ENCODE measurements around the gene CRELD2. TPM values are rescaled to one million over a fixed set of nuclear protein-coding genes. Genes with fewer than 3 reads are reported as not detected.

Gene CRELD2
- total and polyA plus RNA-seq, 2 of the 13 experiments (the other 11 are each of a cell fraction or from before 2014, with no cell fraction given): 17.2 to 44.7 TPM

- TF ChIP-seq MZF1 (CRISPR knock-in tag; IDR thresholded peaks at IDR 0.05; ENCODE audit: borderline replicate concordance): 0 out of 2 replicates have a peak, but pooled peaks have one; percentile 51
- TF ChIP-seq, protein P1, sequence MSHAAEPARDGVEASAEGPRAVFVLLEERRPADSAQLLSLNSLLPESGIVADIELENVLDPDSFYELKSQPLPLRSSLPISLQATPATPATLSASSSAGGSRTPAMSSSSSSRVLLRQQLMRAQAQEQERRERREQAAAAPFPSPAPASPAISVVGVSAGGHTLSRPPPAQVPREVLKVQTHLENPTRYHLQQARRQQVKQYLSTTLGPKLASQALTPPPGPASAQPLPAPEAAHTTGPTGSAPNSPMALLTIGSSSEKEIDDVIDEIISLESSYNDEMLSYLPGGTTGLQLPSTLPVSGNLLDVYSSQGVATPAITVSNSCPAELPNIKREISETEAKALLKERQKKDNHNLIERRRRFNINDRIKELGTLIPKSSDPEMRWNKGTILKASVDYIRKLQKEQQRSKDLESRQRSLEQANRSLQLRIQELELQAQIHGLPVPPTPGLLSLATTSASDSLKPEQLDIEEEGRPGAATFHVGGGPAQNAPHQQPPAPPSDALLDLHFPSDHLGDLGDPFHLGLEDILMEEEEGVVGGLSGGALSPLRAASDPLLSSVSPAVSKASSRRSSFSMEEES (CRISPR knock-in tag; IDR thresholded peaks at IDR 0.05): peak; percentile 43; the same call in 1 of the 2 replicates
- TF ChIP-seq ZNF616 (CRISPR knock-in tag; IDR thresholded peaks at IDR 0.05; ENCODE audit: low read depth): no peak
- TF ChIP-seq NR2F6 (IDR thresholded peaks at IDR 0.05): peak; percentile 34; the same call in 1 of the 2 replicates
- peak; percentile 86; the same call in 1 of the 2 replicates for TF ChIP-seq NR2F6 (CRISPR knock-in tag; IDR thresholded peaks at IDR 0.05)
- TF ChIP-seq PAXIP1 (CRISPR knock-in tag; conservative IDR thresholded peaks at IDR 0.05): peak; percentile 53
- TF ChIP-seq ZFX (CRISPR knock-in tag; IDR thresholded peaks at IDR 0.05; ENCODE audit: low read depth): peak; percentile 83
- no peak for TF ChIP-seq PLSCR1 (CRISPR knock-in tag; IDR thresholded peaks at IDR 0.05; ENCODE audit: borderline replicate concordance)
- no peak for TF ChIP-seq ZNF510 (CRISPR knock-in tag; IDR thresholded peaks at IDR 0.05; ENCODE audit: low read depth)
- TF ChIP-seq ZNF605 (CRISPR knock-in tag; IDR thresholded peaks at IDR 0.05): no peak
- TF ChIP-seq, protein P2, sequence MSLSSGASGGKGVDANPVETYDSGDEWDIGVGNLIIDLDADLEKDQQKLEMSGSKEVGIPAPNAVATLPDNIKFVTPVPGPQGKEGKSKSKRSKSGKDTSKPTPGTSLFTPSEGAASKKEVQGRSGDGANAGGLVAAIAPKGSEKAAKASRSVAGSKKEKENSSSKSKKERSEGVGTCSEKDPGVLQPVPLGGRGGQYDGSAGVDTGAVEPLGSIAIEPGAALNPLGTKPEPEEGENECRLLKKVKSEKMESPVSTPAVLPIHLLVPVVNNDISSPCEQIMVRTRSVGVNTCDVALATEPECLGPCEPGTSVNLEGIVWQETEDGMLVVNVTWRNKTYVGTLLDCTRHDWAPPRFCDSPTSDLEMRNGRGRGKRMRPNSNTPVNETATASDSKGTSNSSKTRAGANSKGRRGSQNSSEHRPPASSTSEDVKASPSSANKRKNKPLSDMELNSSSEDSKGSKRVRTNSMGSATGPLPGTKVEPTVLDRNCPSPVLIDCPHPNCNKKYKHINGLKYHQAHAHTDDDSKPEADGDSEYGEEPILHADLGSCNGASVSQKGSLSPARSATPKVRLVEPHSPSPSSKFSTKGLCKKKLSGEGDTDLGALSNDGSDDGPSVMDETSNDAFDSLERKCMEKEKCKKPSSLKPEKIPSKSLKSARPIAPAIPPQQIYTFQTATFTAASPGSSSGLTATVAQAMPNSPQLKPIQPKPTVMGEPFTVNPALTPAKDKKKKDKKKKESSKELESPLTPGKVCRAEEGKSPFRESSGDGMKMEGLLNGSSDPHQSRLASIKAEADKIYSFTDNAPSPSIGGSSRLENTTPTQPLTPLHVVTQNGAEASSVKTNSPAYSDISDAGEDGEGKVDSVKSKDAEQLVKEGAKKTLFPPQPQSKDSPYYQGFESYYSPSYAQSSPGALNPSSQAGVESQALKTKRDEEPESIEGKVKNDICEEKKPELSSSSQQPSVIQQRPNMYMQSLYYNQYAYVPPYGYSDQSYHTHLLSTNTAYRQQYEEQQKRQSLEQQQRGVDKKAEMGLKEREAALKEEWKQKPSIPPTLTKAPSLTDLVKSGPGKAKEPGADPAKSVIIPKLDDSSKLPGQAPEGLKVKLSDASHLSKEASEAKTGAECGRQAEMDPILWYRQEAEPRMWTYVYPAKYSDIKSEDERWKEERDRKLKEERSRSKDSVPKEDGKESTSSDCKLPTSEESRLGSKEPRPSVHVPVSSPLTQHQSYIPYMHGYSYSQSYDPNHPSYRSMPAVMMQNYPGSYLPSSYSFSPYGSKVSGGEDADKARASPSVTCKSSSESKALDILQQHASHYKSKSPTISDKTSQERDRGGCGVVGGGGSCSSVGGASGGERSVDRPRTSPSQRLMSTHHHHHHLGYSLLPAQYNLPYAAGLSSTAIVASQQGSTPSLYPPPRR (CRISPR knock-in tag; IDR thresholded peaks at IDR 0.05; ENCODE audit: borderline replicate concordance): 0 out of 2 replicates have a peak, but pooled peaks have one; percentile 25
- no peak for TF ChIP-seq ZFP90 (CRISPR knock-in tag; IDR thresholded peaks at IDR 0.05; ENCODE audit: borderline replicate concordance)
- no peak for TF ChIP-seq ETS1 (CRISPR knock-in tag; IDR thresholded peaks at IDR 0.05)
- peak; percentile 87 for TF ChIP-seq RNF2 (conservative IDR thresholded peaks at IDR 0.05; ENCODE audit: low read depth)
- TF ChIP-seq DPF2 (CRISPR knock-in tag; IDR thresholded peaks at IDR 0.05; ENCODE audit: borderline replicate concordance, low read depth): 0 out of 2 replicates have a peak, but pooled peaks have one; percentile 10
Observed at GRCh38 chr22:49941507-49942316, 23.3 kb downstream of the CRELD2 start (continued).

All from HepG2 (cell line).